NB4 (cell line): ENCODE data around the gene TMEM120B.

ENCODE experiments used
- MYC ChIP-seq: IDR thresholded peaks from 2 replicates; pipeline ENCODE4 v1.6.1; 2011; ENCODE audit warnings: low read depth, low read length
- POLR2A ChIP-seq: IDR thresholded peaks from 2 replicates; pipeline ENCODE4 v1.6.1; 2011; ENCODE audit warnings: mild to moderate bottlenecking; ENCODE audit not compliant: insufficient read length; ENCODE audit errors: extremely low read depth
- TF ChIP-seq, protein P1 (sequence below): IDR thresholded peaks from one replicate; pipeline ENCODE4 v1.5.1; 2012; ENCODE audit warnings: low read depth, low read length
- TF ChIP-seq, protein P2 (sequence below): IDR thresholded peaks from 2 replicates; pipeline ENCODE4 v1.6.1; 2011; ENCODE audit warnings: low read depth, low read length

- no peak for TF ChIP-seq POLR2A
- TF ChIP-seq, protein P1, sequence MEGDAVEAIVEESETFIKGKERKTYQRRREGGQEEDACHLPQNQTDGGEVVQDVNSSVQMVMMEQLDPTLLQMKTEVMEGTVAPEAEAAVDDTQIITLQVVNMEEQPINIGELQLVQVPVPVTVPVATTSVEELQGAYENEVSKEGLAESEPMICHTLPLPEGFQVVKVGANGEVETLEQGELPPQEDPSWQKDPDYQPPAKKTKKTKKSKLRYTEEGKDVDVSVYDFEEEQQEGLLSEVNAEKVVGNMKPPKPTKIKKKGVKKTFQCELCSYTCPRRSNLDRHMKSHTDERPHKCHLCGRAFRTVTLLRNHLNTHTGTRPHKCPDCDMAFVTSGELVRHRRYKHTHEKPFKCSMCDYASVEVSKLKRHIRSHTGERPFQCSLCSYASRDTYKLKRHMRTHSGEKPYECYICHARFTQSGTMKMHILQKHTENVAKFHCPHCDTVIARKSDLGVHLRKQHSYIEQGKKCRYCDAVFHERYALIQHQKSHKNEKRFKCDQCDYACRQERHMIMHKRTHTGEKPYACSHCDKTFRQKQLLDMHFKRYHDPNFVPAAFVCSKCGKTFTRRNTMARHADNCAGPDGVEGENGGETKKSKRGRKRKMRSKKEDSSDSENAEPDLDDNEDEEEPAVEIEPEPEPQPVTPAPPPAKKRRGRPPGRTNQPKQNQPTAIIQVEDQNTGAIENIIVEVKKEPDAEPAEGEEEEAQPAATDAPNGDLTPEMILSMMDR: no peak
- no peak for TF ChIP-seq MYC
- TF ChIP-seq, protein P2, sequence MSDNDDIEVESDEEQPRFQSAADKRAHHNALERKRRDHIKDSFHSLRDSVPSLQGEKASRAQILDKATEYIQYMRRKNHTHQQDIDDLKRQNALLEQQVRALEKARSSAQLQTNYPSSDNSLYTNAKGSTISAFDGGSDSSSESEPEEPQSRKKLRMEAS: no peak
These were observed 117.6 kb downstream of the TMEM120B start for GRCh38 chr12:121830134-121830533.
